ENCODE data around the gene TCF19.

GRCh38 chr6:31170987-31171671 is 12.7 kb downstream of the TCF19 start:
- no peak for TF ChIP-seq CTCF (IDR thresholded peaks at IDR 0.05)
- no peak for TF ChIP-seq EZH2 (IDR thresholded peaks at IDR 0.05; ENCODE audit: borderline replicate concordance, insufficient read depth, low read depth, low read length, poor library complexity, severe bottlenecking)
